ENCODE data around the gene LKAAEAR1.

The LKAAEAR1 gene

GRCh38 chr20:64110411-64111068 is 26.3 kb upstream of the LKAAEAR1 start:
- no peaks in the 10 kb centered on the region for H3K4me1 ChIP-seq (ENCODE audit: control insufficient read depth in 2 of 2, insufficient read depth in 2 of 2, low read length in 2 of 2)
- no peaks in the 10 kb centered on the region for H3K36me3 ChIP-seq (ENCODE audit: control insufficient read depth in 2 of 2, insufficient read depth in 2 of 2, low read length in 2 of 2)
- H3K27me3 ChIP-seq (ENCODE audit: control insufficient read depth in 2 of 2, insufficient read depth in 2 of 2, low read length in 2 of 2): peaks cover 0 to 2% of the 10 kb centered on the region in 2 donors
- no peak overlapping the region for H3K9ac ChIP-seq (ENCODE audit: low read depth in 1 of 2, low read length in 2 of 2)
- no peaks in the 10 kb centered on the region for H3K9me3 ChIP-seq (ENCODE audit: control insufficient read depth in 2 of 2, low read length in 2 of 2)
- no peak overlapping the region for H3K27ac ChIP-seq (ENCODE audit: low read depth in 2 of 2, low read length in 2 of 2)
- H3K4me3 ChIP-seq (ENCODE audit: low read length in 2 of 2): no peak overlapping the region

DNA sequence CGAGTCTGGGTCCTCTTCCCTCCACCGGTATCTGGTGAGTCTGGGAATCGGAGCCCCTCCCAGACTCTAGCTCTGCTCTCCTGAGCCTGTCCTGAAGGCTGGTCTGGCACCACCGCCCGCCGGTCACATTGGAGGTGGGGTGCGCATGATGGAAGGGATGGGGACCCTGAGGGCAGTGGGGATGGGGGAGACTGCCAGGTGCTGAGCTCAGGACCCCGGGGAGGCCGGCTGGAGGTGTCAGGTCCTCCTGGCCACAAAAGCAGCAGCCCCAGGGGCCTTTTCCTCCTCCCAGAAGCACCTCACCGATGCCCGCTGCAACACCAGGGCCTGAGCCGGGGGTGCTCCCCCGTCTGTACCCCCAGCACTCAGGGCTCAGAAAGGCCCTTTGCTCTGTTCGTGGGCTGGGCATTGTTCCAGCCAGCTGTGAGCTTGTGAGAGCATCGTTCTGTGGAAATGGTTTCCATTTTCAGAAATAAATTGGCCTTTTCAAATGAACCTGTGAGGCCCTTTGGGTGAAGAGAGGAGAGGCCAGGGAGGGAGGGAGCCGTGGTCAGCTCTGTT is 25.7 kb upstream of the LKAAEAR1 start:
- H3K27me3 ChIP-seq (ENCODE audit: control insufficient read depth in 2 of 2, insufficient read depth in 2 of 2, low read length in 2 of 2): peaks cover 0 to 2% of the 10 kb centered on the region in 2 donors
- no peak overlapping the region for H3K4me3 ChIP-seq (ENCODE audit: low read length in 2 of 2)
- no peaks in the 10 kb centered on the region for H3K36me3 ChIP-seq (ENCODE audit: control insufficient read depth in 2 of 2, insufficient read depth in 2 of 2, low read length in 2 of 2)
- no peak overlapping the region for H3K27ac ChIP-seq (ENCODE audit: low read depth in 2 of 2, low read length in 2 of 2)
- H3K9ac ChIP-seq (ENCODE audit: low read depth in 1 of 2, low read length in 2 of 2): no peak overlapping the region
- H3K9me3 ChIP-seq (ENCODE audit: control insufficient read depth in 2 of 2, low read length in 2 of 2): no peaks in the 10 kb centered on the region
- no peaks in the 10 kb centered on the region for H3K4me1 ChIP-seq (ENCODE audit: control insufficient read depth in 2 of 2, insufficient read depth in 2 of 2, low read length in 2 of 2)

- Histone ChIP-seq H3K9me3 (ENCODE audit: control insufficient read depth in 2 of 2, low read length in 2 of 2) (no peaks in the 10 kb centered on the region), H3K9ac (ENCODE audit: low read depth in 1 of 2, low read length in 2 of 2) (no peak overlapping the region), H3K4me1 (ENCODE audit: control insufficient read depth in 2 of 2, insufficient read depth in 2 of 2, low read length in 2 of 2) (no peaks in the 10 kb centered on the region), H3K4me3 (ENCODE audit: low read length in 2 of 2) (no peak overlapping the region), H3K27ac (ENCODE audit: low read depth in 2 of 2, low read length in 2 of 2) (no peak overlapping the region), H3K27me3 (ENCODE audit: control insufficient read depth in 2 of 2, insufficient read depth in 2 of 2, low read length in 2 of 2) (peaks cover under 1 to 2% of the 10 kb centered on the region in 2 donors), H3K36me3 (ENCODE audit: control insufficient read depth in 2 of 2, insufficient read depth in 2 of 2, low read length in 2 of 2) (no peaks in the 10 kb centered on the region)
Measured at GRCh38 chr20:64108731-64109681, 24.8 kb upstream of the LKAAEAR1 start.

DNA sequence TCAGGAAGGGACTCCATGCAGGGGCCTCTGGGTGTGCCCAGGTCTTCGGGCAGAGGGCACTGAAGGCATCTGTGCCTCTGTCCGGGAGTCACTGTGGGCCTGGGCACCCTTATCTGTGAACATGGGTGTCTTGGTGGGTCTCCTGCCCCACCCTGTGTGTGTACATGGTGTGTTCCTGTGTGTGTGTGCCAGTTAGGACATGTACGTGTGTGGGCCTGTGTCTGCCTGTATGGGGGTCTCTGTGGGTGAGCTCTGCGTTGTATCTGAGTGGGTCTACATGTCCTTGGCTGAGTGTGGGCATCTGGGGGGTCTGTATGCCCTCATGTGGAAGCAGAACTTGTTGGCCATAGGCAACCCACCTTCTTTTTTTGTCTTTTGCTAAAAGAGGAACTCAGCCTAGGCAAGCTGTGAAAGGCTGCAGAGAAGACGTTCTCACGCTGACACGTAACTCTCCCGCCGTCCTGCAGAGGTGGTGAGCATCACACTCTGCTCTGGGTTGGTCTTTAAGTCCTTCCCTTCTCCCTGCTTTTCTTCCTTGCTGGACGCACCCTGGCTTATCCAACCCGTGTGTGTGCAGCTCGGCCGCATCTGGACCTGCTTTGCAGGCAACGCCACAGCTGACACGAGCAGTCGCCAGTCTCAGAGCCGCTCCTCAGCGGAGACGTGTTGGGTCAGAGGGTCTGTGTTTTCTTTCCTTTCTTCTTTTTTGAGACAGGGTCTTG is 23.7 kb upstream of the LKAAEAR1 start:
- Histone ChIP-seq H3K9ac (ENCODE audit: low read depth in 1 of 2, low read length in 2 of 2) (no peak overlapping the region), H3K4me3 (ENCODE audit: low read length in 2 of 2) (no peak overlapping the region), H3K36me3 (ENCODE audit: control insufficient read depth in 2 of 2, insufficient read depth in 2 of 2, low read length in 2 of 2) (no peaks in the 10 kb centered on the region), H3K27me3 (ENCODE audit: control insufficient read depth in 2 of 2, insufficient read depth in 2 of 2, low read length in 2 of 2) (peaks cover 2 to 5% of the 10 kb centered on the region in 2 donors), H3K9me3 (ENCODE audit: control insufficient read depth in 2 of 2, low read length in 2 of 2) (no peaks in the 10 kb centered on the region), H3K4me1 (ENCODE audit: control insufficient read depth in 2 of 2, insufficient read depth in 2 of 2, low read length in 2 of 2) (no peaks in the 10 kb centered on the region), H3K27ac (ENCODE audit: low read depth in 2 of 2, low read length in 2 of 2) (no peak overlapping the region)

DNA sequence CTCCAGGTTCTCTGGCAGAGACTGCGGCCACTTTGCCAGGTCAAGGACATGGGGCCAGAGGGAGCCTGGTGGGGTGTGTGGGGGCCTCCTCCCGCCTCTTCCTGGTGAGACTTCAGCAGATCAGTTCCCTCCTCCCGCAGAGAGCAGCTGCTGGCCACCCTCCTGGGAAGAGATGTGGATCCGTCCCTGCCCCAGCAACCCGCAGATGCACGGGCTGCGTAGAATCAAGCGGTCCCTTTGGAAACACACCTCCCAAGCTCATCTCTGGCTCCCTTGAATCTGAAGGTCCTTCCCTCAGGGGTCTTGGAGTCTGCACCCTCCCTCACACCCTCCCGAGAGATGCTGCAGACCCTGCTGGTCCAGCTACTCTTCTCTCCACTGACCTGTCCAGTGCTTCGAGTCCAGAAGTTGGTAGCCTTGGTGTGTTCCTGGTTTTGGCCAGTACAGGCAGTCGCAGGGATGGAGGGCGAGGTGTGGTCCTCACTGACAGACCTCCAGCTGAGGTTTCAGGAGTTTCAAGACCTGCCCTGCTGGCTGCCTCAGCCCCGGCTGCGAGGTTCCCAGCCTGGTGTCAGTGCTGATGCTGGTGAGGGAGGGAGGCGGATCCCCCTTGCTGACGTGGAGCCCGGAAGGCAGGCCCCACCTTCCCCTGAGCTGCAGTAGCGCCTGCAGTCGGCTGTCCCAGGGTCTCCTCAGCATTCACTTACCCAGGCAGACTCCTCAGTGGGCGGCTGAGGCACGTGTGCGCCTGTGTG is 23.0 kb upstream of the LKAAEAR1 start, which contains the start of gene NPBWR2:
TSS of gene NPBWR2 (minus strand) at position 585 of the 755 bp plus-strand sequence. CDS start 734 bp downstream, outside the sequence.
- H3K27ac ChIP-seq (ENCODE audit: low read depth in 2 of 2, low read length in 2 of 2): no peak within 1 kb of the TSS
- H3K9ac ChIP-seq (ENCODE audit: low read depth in 1 of 2, low read length in 2 of 2): no peak within 1 kb of the TSS
- H3K4me1 ChIP-seq (ENCODE audit: control insufficient read depth in 2 of 2, insufficient read depth in 2 of 2, low read length in 2 of 2): no peaks in the 10 kb centered on the region
- no peak within 1 kb of the TSS for H3K4me3 ChIP-seq (ENCODE audit: low read length in 2 of 2)
- H3K27me3 ChIP-seq (ENCODE audit: control insufficient read depth in 2 of 2, insufficient read depth in 2 of 2, low read length in 2 of 2): peaks cover 2 to 8% of the 10 kb centered on the region in 2 donors
- no peaks in the 10 kb centered on the region for H3K9me3 ChIP-seq (ENCODE audit: control insufficient read depth in 2 of 2, low read length in 2 of 2)
- no peaks in the 10 kb centered on the region for H3K36me3 ChIP-seq (ENCODE audit: control insufficient read depth in 2 of 2, insufficient read depth in 2 of 2, low read length in 2 of 2)

DNA sequence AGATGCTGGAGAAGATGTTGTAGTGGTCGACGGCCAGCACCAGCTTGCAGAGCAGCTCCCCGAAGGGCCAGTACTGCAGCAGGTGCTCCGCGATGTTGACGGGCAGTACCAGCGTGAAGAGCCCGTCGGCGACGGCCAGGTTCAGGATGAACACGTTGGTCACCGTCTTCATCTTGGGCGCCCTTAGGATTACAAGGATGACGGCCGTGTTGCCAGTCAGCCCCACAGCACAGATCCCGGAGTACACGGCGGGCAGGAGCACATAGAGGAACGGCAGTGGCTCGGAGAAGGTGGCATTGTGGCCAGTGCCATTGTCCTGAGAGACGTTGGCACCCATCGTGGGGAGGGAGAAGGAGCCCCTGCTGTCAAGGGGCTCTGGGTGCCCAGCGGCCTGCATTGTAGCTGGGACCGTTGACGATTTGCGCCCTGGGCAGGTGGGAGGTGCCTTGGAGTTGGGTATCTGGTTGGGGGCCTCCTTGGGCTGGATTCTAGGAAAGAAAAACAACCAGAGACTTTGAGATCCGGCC is 22.3 kb upstream of the LKAAEAR1 start:
- Histone ChIP-seq H3K27me3 (ENCODE audit: control insufficient read depth in 2 of 2, insufficient read depth in 2 of 2, low read length in 2 of 2) (peaks cover 9 to 11% of the 10 kb centered on the region in 2 donors), H3K27ac (ENCODE audit: low read depth in 2 of 2, low read length in 2 of 2) (no peak overlapping the region), H3K4me1 (ENCODE audit: control insufficient read depth in 2 of 2, insufficient read depth in 2 of 2, low read length in 2 of 2) (no peaks in the 10 kb centered on the region), H3K9me3 (ENCODE audit: control insufficient read depth in 2 of 2, low read length in 2 of 2) (no peaks in the 10 kb centered on the region), H3K9ac (ENCODE audit: low read depth in 1 of 2, low read length in 2 of 2) (no peak overlapping the region), H3K36me3 (ENCODE audit: control insufficient read depth in 2 of 2, insufficient read depth in 2 of 2, low read length in 2 of 2) (no peaks in the 10 kb centered on the region), H3K4me3 (ENCODE audit: low read length in 2 of 2) (no peak overlapping the region)

DNA sequence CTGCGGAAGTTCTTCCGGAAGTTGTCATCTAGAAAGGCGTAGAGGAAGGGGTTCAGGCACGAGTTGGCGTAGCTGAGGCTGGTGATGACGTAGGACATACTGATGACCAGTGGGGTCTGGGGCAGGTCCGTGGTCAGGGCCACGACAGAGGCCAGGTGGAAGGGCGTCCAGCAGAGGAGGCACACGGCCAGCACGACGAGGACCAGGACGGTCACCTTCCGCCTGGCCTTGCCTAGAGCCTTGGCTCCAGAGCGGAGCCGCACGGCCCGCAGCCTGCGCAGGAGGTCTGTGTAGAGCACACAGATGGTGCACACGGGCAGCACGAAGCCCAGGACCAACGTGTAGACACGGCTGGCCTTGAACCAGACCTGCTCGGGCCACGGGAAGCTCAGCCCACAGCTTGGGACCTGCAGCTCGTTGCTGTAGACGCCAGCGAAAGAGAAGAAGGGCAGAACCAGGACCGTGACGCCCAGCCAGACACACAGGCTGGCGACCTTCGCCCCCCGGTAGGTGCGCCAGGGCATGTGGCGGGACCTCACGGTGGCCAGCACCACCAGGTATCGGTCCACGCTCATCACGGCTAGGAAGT is 21.7 kb upstream of the LKAAEAR1 start:
- H3K27ac ChIP-seq (ENCODE audit: low read depth in 2 of 2, low read length in 2 of 2): no peak overlapping the region
- H3K9me3 ChIP-seq (ENCODE audit: control insufficient read depth in 2 of 2, low read length in 2 of 2): no peaks in the 10 kb centered on the region
- H3K27me3 ChIP-seq (ENCODE audit: control insufficient read depth in 2 of 2, insufficient read depth in 2 of 2, low read length in 2 of 2): peaks cover 14 to 16% of the 10 kb centered on the region in 2 donors
- H3K9ac ChIP-seq (ENCODE audit: low read depth in 1 of 2, low read length in 2 of 2): no peak overlapping the region
- H3K4me3 ChIP-seq (ENCODE audit: low read length in 2 of 2): no peak overlapping the region
- H3K4me1 ChIP-seq (ENCODE audit: control insufficient read depth in 2 of 2, insufficient read depth in 2 of 2, low read length in 2 of 2): no peaks in the 10 kb centered on the region
- no peaks in the 10 kb centered on the region for H3K36me3 ChIP-seq (ENCODE audit: control insufficient read depth in 2 of 2, insufficient read depth in 2 of 2, low read length in 2 of 2)

GRCh38 chr20:64104667-64105451 is 20.7 kb upstream of the LKAAEAR1 start:
- Histone ChIP-seq H3K27ac (ENCODE audit: low read depth in 2 of 2, low read length in 2 of 2) (no peak overlapping the region), H3K27me3 (ENCODE audit: control insufficient read depth in 2 of 2, insufficient read depth in 2 of 2, low read length in 2 of 2) (peaks cover 16 to 23% of the 10 kb centered on the region in 2 donors), H3K4me3 (ENCODE audit: low read length in 2 of 2) (no peak overlapping the region), H3K9me3 (ENCODE audit: control insufficient read depth in 2 of 2, low read length in 2 of 2) (no peaks in the 10 kb centered on the region), H3K36me3 (ENCODE audit: control insufficient read depth in 2 of 2, insufficient read depth in 2 of 2, low read length in 2 of 2) (no peaks in the 10 kb centered on the region), H3K4me1 (ENCODE audit: control insufficient read depth in 2 of 2, insufficient read depth in 2 of 2, low read length in 2 of 2) (no peaks in the 10 kb centered on the region), H3K9ac (ENCODE audit: low read depth in 1 of 2, low read length in 2 of 2) (no peak overlapping the region)

All from mucosa of rectum (tissue), 2 donors.